Measurements from ENCODE around the gene VASH2. TPM values are rescaled to one million over a fixed set of nuclear protein-coding genes. Genes with fewer than 3 reads are reported as not detected.

The VASH2 gene
- total RNA-seq, 2 experiments from 2014 or later = 0.11 to 0.25 TPM

Other genes starting within 250 kb of the VASH2 start
- 10 to 100 TPM; 29.6 to 34.9 TPM for gene NSL1, start 158.8 kb upstream of the VASH2 start, total RNA-seq
- 10 to 100 TPM; 17.4 to 24.2 TPM for gene TATDN3, start 158.6 kb upstream of the VASH2 start, total RNA-seq
- gene SPATA45, start 102.9 kb upstream of the VASH2 start, total RNA-seq = not detected
- gene FLVCR1, start 92.3 kb upstream of the VASH2 start, total RNA-seq = 10 to 100 TPM; 11.9 to 12.2 TPM
- gene ANGEL2, start 65.3 kb downstream of the VASH2 start, total RNA-seq = 10 to 100 TPM; 41.1 to 44.2 TPM
- 1 to 10 TPM; 5.3 TPM for gene RPS6KC1, start 100.7 kb downstream of the VASH2 start, total RNA-seq

Measured in activated CD8-positive, alpha-beta T cell treated with anti-CD3 and anti-CD28 coated beads for 36 hours (primary cell).